HG02840 (cell line): Measurements from ENCODE around the gene MMS22L.

Experiments
- ATAC-seq: cut with Tn5 transposase; IDR thresholded peaks from one replicate; pipeline ENCODE4 v1.9.1; 2021; ENCODE audit warnings: mild to moderate bottlenecking, moderate library complexity, moderate number of reproducible peaks; ENCODE audit not compliant: unreplicated experiment, low FRiP score

The MMS22L gene

DNA sequence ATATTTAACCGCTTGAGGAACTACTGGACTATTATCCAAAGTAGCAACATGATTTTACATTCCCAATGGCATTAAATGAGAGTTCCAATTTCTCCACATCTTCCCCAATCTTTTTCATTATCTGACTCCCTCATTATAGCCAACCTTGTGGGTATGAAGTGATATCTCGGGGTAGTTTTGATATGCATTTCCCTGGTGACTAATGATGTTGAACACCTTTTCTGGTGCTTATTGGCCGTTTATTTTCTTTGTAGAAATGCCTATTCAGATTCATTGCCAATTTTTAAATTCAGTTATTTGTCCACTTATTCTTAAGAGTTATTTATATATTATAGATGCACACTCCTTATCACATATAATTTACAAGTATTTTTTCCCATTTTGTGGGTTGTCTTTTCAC lies 129.0 kb downstream of the MMS22L start:
- ATAC-seq, result no peak

DNA sequence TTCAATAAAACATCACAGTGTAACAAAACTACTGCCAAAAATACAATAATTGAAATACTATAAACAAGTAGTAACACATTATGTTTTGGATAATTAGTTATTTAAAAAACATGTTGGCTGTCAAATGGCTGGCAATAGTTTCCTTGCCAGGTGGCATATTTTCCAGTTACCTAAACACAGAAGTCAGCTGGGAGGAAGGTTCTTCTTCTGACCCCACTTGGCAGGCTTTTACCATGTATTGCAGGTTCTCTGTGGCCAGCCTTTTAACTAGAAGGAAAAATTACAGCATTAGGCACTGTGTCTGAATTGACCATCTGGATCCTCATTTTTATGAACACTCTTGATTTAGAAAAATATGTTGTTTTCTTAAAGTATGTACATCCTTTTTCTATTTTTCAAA lies 131.4 kb downstream of the MMS22L start:
- ATAC-seq, result no peak

DNA sequence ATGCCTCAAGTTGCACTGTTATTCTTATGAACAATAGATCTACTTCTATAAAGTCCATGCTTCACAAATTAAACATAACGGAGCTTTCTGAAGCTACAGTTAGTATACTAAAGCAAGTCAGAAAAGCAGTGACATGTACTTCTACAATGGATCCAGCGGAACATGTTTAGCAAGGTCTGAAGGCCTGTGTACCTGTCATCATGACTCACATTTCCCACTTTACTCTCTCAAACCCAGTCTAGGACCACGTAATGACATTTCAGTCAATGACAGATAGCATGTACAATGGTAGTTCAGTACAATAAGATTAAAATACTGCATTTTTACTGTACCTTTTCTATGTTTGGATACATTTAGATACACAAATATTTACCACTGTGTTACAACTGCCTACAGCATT lies 132.1 kb downstream of the MMS22L start:
- no peak for ATAC-seq

DNA sequence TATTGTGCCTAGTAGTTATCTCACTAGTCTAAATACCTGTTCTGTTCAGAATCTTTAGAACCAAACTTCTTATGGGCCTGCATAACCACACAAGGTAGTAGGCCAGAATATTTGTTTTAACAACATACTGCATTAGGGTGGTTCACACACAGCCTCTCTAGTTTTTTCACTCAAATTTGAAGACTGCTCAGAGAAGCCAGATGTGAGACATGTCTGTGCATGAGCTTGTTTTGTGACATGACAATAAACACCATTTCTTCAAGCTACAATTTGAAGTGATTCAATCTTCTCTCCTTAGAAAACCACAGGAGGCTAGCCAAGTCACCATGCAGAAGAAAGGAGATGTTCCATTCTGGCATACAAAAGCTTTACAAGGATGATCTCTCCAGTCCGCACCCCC lies 135.6 kb downstream of the MMS22L start:
- no peak for ATAC-seq

DNA sequence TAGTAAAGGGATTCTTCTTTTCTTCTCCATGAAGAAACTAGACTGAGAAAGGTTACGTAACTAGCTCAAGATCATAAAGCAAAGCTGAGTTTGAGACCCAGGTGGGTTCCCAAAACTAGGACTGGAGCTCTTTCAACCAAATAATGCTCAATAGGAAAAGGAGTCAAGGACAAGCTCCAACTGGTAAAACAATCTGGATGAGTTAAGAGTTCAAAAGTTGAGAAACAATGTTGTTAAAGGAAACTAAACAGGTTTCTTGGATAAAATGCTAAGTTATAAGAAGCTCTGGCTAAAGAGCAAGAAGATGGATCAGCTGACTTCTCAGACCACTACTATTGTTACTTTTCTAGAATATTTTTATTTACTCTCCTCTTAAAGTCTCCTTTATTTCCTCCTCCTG lies 137.3 kb downstream of the MMS22L start:
- ATAC-seq, result no peak

DNA sequence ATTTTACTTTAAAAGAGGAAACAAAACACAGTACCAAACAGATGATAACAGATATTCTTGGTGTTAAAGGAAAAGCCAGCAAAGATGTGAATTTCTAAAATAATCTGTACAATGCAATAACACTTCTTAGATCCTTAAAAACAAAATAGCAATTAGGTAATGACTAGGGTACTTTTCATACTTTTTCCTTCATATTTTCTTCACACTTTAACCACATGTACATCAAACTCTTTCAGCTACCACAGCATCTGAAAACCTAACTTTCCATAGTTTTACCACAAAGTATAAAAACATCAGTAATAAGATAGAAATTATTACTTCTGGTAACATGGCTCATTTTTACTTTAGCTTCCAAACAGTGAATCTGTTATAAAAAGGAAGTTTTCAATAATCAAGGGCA lies 141.3 kb downstream of the MMS22L start:
- no peak for ATAC-seq

DNA sequence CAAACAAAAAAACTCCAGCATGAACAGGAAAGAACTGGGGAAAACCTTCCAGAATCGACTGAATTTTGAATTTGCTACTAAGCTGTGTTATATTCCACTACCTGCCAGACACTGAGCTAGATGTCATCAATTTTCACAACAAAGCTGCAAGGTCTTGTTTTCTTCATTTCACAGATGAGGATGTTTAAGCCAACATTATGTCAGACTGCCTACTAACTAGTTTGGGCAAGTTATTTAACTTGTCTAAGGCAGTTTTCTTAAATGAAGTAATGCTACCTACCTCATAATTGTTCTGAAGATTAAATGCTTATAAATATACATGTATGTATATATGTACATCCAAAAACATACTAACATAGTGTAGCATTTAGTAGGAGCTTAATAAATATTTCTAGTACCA lies 144.4 kb downstream of the MMS22L start:
- ATAC-seq, result no peak

DNA sequence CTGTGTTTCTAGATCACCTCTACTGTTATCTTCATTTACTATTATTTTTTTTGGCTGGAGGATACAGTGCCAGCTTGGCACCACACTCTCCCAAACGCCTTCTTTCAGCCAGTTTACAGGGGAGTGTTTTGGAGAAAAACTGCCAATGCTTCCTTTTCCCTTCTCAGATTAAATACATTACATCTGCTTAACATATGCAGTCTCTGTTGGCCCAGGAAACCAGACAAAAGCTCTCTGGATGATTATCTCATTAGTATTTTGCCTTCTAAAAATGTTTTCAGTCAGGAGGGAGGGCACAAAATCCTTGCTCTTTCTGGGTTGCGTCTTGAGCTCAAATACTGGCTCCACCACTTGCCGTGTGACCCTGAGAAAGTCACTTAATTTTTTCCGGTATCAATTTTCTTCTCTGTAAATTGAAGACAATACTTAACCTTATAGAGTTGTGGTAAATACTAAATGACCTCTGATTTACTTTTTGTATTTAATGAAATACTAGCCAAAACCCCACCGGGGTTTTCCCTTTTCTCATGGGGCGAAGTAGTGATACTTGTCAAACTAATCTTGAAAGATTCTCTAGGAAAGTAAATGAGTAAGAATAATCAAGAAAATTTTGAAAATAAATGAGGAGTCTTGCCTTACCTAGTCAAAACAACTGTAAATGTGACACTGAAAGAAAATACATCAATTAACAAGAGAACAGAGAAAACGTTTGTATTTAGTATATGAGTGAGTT lies 146.2 kb downstream of the MMS22L start:
- peak; percentile 47 for ATAC-seq

DNA sequence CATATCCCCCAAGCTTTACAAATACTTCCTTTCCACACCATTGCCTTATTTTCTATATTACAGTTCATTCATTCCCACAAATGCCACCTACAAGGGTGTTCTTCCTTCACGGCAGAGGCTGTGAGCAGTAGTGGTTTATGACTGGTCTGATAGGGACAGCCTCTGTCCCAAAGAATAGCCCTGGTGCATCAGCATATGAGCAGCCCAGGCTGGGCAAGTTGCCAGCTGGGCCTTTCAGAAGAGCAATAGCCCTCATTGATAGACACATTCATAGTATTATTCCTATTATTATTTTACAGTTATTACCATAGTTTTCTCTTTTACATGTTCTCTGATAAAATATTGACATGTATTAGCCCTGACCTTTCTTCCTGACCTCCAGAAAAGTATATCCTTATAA lies 149.9 kb downstream of the MMS22L start:
- ATAC-seq, result no peak

DNA sequence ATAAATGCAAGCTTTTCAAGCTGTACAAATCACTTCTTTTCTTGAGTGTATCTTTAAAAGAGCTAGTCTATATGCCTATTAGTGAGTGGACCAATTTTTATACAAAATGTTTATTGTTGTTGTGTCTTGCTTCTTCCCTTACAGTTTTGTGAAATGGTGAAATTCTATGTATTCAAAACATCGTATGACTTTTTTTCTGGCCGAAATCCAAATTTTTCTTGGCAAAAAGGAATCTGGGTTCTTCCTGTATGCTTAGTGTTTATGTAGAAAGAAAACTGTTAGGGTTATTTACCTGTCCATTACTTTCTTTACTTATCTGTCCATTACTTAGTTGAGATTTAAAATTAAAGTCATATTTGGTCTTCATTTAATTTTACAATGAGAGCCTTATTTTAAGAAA lies 153.9 kb downstream of the MMS22L start:
- no peak for ATAC-seq

DNA sequence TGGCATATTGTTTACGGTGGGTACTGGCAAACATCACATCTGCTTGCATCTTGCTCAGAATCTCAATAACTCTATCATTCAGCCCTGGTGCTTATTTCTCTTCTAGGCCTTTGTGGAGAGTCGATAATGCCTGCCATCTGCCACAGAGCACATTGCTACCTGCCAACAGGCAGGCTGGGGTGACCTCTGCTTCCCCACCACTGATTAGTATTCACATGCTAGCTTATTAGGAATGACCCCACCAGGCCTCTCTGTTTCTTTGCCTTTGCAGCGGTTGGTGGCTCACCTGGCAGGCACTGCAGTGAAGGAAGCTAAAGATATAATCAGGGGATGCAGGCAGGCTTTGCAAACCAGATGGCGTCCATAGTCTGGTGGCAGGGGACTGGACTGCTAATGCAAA lies 154.5 kb downstream of the MMS22L start:
- no peak for ATAC-seq

DNA sequence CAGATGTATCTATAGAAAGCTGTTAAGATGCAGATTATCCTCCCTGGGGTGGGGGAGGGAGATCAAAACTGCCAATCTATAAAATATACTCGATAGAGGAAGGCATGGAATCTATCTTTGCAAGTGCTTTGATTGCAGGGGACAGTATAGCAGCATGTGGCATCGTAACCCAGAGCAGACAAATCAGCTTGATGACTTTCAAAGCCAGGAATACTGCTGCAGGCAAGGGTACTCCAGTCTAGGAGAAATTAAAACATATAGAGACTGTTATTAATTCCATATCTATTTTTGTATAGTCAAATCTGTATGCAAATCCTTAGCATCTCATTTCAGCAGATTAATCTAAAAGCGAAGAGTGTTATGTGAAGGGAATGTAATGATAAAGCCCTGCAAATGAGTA lies 159.4 kb downstream of the MMS22L start:
- ATAC-seq, result no peak

DNA sequence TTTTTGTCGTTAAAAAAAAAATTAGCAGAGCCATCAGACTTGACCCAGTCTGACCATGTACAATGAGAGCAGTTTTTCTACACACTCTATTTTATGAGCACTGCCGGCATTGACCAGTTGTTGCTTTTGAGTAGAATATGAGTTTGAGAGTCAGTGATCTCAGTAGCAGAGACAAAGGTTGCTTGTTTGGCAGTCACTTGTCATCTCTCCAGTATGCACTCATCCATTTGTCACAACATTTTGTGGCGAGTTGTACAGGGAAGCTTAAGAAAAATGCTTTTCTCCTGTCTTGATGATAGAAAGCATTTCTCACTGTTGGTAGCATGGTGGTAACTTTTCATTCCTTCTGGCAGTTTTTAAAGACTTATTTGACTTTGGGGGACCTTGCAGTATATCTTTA lies 159.9 kb downstream of the MMS22L start:
- ATAC-seq, result no peak

DNA sequence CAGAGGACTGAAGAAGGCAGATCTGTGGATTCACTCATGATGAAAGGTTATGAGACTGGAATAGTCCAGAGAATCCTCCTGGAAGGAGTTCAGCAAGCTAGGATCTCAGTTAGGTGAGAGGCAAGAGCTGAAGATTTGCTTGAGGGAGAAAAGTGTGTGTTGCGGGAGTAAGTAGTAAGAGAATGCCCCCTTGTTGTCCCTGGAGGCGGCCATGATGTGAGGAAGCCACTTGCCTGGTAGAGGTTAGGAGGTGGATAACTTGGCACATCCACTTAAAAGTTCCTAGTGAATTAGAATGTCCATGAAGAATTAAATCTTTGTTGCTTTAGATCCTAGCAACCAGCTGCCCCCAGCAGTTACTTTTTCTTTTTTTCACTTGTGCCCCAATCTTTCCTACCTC lies 162.5 kb downstream of the MMS22L start:
- ATAC-seq, result no peak

DNA sequence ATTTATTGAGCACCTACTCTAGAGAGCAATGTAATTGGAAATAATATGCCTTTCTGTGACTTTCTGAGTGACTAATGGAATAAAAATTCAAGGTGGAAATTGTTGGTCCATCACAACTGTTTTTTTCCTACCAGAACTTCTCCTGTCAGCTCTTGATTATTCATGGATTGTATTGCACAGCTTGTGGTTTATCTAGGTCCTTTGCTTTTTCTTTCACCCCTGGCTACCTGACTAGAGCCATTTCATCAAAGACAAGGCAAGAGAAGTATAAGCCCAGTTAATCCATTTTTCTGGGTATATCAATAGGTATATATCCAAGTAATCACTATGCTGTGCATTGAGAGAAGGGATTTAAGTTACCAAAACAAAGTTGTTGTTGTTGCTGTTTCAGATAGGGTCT lies 168.4 kb downstream of the MMS22L start:
- no peak for ATAC-seq

DNA sequence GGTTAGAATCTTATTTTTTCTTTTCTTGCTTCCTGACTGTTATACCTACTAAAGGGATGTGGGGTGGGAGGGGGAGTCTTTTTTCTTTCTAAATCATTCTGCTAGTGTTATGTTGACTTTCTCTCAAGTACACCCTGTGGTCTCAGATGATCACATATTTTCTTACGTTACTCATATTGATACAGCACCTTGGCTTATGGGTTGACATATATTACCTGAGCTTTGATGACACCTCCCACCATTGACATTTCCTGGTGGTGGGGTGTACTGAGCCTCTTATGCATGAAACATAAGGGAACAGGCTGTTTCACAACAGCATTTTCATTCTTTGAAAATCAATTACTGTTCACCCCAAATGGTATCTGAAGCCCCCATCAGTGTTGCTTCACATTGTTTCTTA lies 169.8 kb downstream of the MMS22L start:
- no peak for ATAC-seq

DNA sequence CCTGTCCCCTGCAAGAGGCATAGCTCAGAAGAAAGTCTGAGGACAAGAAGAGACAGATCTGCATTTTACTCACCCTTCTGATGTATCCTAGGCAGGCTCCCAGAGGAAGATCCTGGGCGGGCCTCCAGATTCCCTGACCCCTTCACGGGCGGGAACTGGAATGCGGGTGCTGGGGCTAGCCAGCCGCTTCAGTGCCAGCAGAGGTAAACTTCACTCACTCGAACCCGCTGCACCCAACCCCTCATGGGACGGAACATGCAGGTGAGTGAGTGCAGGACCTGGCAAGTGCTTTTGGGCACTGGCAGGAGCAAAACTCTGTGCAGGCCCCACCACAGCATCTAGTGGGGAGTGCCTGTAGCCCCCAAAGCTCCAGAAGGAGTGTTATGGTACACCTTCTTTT lies 171.8 kb downstream of the MMS22L start:
- no peak for ATAC-seq

DNA sequence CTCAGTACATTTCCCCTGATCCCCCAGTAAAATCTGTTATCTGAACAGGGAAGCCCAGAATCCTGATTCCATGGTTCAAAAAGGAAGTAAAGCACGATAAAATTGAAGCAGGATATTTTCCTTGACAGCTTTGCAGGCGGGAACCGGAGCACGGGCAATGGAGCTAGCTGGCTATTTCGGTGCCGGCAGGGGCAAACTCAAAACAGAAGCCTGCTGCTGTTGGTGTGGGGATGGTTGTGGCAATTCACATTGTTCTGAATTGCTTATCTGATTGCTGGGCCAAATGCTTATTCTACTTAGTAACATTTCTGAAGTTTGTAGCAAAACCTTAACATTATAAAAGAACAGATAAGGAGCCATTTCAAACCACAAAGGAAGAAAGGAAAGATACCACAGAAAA lies 172.4 kb downstream of the MMS22L start:
- ATAC-seq, result no peak

DNA sequence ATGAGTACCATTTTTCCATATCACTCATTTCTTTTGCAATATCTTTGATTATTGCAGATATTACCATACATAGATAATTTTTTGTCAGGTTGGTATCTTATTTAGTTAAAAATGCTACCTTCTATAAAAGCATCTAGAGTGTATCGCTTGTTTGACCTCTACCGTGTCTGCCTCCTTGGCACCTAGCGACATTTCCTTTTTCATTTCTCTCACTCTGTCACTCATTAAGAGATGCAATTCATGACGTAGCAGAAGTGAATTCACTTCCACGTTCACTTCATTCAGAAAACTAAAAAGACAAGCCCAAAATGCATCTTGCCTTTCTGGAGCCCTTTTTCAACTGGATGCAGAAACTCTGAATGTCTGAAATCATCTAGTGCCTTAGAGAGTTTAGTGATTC lies 172.9 kb downstream of the MMS22L start:
- ATAC-seq, result no peak

DNA sequence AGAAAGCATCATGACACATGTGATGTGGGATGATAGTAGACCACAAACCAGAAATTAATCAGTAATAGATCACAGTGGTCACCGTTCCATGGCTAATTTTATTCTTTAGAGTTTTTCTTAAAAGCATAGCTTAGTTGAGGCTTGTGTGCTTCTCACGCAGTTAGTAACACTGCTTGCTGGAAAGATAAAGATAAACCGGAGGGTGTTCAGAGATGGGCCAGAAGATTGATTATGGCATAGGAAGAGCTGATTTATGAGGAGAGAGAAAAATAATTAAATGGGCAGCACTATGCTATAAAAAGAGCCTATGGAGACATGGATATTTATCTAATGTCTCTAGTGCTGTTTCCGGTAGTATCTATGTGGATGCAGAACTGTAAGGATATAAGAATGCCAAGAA lies 173.6 kb downstream of the MMS22L start:
- ATAC-seq, result no peak

DNA sequence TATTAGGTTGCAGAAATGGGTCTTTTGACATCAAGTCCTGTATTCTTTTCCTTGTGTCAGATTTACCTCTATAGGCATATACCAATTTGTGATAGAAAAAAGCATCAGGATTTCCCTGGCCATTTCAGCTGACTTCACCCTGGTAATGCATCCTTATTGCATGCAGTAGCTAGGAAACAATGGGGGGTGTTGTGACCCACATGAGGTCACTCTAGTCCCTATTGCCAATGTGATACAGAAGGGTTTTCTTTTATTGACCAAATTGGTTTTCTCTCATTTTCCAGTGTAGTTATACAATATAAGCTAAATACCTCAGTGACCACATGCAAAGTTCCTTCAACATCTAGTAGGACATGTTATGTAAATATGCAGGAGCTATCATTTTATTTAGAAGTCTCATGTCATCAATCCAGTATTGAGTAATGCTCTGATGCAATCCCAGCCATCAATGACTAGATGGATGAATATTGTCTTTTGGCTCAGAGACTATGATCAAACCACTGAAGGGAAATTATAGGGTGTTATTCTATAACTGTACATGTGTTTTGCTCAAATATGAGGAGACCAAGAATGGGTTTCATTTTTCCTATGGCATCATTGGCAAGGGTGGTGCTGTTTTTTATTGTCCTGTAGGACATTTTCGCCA lies 180.7 kb downstream of the MMS22L start:
- no peak for ATAC-seq

DNA sequence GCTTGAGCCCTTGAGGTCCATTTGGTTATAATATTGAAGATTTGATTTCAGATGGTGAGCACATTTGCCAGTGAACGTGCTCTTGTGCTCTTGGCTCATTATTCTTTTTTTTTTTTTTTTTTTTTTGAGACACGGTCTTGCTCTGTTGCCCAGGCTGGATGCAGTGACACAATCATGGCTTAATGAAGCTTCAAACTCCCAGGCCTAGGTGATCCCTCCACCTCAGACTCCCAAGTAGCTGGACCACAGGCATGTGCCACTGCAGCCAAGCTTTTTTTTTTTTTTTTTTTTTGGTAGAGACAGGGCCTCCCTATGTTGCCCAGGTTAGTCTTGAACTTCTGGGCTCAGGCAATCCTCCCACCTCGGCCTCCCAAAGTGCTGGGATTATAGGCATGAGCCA lies 182.3 kb downstream of the MMS22L start:
- no peak for ATAC-seq
